Epithelial cell of proximal tubule (primary cell): Measurements from ENCODE around the gene NXPH3. TPM values are rescaled to one million over a fixed set of nuclear protein-coding genes. Genes with fewer than 3 reads are reported as not detected.
A peak's percentile ranks its signal among the peaks of the same experiment; 100 is the strongest.

Source experiments
- DNase-seq: peaks from one replicate; pipeline ENCODE4 v3.0.0-alpha.2; 2011; ENCODE audit warnings: low read depth
- H3K4me3 ChIP-seq: 2 replicates; pipeline ENCODE4 v1.5.1; 2011; ENCODE audit warnings: low read depth, mild to moderate bottlenecking, low read length
- CTCF ChIP-seq: conservative IDR thresholded peaks from 2 replicates; pipeline ENCODE4 v1.5.1; 2012; ENCODE audit warnings: low read depth, mild to moderate bottlenecking, low read length
- total RNA-seq: library from RNA; depleted of rRNA; stranded (reverse); fragments of >200 nt; gene quantifications from 2 replicates; pipeline ENCODE4 v1.2.3, GENCODE V29; 2015

NXPH3 gene
- total RNA-seq, 1 donor from 2014 or later: 0.69 TPM

- H3K4me3 ChIP-seq: no peak overlapping the region
- TF ChIP-seq CTCF: no peak
- no peak for DNase-seq
These were observed 2.8 kb upstream of the NXPH3 start for GRCh38 chr17:49572806-49573420.

- no peak overlapping the region for H3K4me3 ChIP-seq
- no peak for TF ChIP-seq CTCF
These were observed 2.0 kb upstream of the NXPH3 start for GRCh38 chr17:49573510-49574322.

GRCh38 chr17:49574323-49574781, 1.3 kb upstream of the NXPH3 start:
- no peak for DNase-seq
- no peak for TF ChIP-seq CTCF
- H3K4me3 ChIP-seq: no peak overlapping the region

More at GRCh38 chr17:49573510-49574322, 2.0 kb upstream of the NXPH3 start:
- no peak for DNase-seq

GRCh38 chr17:49574945-49575678, 559 bp upstream of the NXPH3 start:
- no peak for TF ChIP-seq CTCF
- DNase-seq: no peak
- H3K4me3 ChIP-seq: no peak overlapping the region

DNA sequence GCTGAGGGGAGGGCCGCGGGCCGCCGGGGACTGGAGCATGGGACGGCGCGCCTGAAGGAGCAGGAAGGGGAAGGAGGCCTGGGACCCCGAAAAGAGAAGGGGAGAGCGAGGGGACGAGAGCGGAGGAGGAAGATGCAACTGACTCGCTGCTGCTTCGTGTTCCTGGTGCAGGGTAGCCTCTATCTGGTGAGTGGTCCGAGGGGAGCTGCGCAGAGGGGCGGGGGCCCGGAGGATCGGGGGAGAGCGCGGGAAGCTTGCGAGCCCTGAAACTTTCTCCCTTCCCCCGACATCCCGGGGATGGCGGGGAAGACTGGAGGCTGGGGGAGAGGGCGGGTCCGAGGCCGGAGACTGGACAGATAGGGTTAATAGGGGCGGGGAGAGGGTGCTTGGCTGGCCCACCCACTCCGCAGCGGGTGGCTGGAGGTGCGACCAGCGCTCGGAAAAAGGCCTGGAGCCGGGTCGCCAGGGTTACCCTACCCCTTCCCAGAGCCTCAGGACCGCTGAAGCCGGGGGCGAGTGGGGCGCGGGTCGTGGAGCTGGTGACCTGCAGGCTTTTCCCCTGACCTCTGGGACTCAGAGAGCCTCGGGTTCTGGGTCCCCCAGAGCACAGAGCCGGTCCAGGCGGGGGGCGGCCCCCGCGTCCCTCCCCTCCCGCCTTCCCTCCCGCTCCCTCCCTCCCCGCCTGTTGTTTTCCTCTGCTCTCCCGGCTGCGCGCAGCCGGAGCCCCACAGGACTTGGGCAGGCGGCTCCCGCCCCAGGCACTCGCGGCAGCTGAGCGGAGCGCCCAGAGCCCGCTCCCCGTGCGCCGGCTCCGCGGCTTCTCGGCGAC, 631 bp downstream of the NXPH3 start:
- peak overlapping the region; percentile 51 for H3K4me3 ChIP-seq
- no peak for DNase-seq
- TF ChIP-seq CTCF: no peak

- TF ChIP-seq CTCF: no peak
- no peak for DNase-seq
- H3K4me3 ChIP-seq: peak overlapping the region; percentile 51
These were observed 1.4 kb downstream of the NXPH3 start for GRCh38 chr17:49576917-49577649.
